Measurements from ENCODE around the gene PTTG1.

- no peak for TF ChIP-seq SUZ12 (IDR thresholded peaks at IDR 0.05; ENCODE audit: extremely low read depth, insufficient read depth, insufficient read length)
- no peak for TF ChIP-seq YY1 (IDR thresholded peaks at IDR 0.05; ENCODE audit: insufficient read depth, insufficient read length)
Measured at GRCh38 chr5:160421625-160422258, at the start of gene PTTG1.
